ENCODE measurements around the gene RGR.

The RGR gene

GRCh38 chr10:84213076-84213475, 31.8 kb upstream of the RGR start:
- TF ChIP-seq TAF1 (IDR thresholded peaks at IDR 0.05; ENCODE audit: borderline replicate concordance, insufficient read depth, low read length), result no peak
- TF ChIP-seq, protein P1, sequence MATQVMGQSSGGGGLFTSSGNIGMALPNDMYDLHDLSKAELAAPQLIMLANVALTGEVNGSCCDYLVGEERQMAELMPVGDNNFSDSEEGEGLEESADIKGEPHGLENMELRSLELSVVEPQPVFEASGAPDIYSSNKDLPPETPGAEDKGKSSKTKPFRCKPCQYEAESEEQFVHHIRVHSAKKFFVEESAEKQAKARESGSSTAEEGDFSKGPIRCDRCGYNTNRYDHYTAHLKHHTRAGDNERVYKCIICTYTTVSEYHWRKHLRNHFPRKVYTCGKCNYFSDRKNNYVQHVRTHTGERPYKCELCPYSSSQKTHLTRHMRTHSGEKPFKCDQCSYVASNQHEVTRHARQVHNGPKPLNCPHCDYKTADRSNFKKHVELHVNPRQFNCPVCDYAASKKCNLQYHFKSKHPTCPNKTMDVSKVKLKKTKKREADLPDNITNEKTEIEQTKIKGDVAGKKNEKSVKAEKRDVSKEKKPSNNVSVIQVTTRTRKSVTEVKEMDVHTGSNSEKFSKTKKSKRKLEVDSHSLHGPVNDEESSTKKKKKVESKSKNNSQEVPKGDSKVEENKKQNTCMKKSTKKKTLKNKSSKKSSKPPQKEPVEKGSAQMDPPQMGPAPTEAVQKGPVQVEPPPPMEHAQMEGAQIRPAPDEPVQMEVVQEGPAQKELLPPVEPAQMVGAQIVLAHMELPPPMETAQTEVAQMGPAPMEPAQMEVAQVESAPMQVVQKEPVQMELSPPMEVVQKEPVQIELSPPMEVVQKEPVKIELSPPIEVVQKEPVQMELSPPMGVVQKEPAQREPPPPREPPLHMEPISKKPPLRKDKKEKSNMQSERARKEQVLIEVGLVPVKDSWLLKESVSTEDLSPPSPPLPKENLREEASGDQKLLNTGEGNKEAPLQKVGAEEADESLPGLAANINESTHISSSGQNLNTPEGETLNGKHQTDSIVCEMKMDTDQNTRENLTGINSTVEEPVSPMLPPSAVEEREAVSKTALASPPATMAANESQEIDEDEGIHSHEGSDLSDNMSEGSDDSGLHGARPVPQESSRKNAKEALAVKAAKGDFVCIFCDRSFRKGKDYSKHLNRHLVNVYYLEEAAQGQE (IDR thresholded peaks at IDR 0.05; ENCODE audit: insufficient read depth in 1 of 2, low read depth in 2 of 2, low read length in 2 of 2), result no peak
- no peak for TF ChIP-seq POLR2AphosphoS5 (IDR thresholded peaks at IDR 0.05; ENCODE audit: low read depth, low read length)
- TF ChIP-seq FOXP2 (optimal IDR thresholded peaks at IDR 0.05; ENCODE audit: borderline replicate concordance, extremely low read depth, extremely low read length, insufficient read depth), result no peak
- TF ChIP-seq SIN3A (IDR thresholded peaks at IDR 0.05; ENCODE audit: borderline replicate concordance, insufficient read depth, low read length), result no peak

DNA sequence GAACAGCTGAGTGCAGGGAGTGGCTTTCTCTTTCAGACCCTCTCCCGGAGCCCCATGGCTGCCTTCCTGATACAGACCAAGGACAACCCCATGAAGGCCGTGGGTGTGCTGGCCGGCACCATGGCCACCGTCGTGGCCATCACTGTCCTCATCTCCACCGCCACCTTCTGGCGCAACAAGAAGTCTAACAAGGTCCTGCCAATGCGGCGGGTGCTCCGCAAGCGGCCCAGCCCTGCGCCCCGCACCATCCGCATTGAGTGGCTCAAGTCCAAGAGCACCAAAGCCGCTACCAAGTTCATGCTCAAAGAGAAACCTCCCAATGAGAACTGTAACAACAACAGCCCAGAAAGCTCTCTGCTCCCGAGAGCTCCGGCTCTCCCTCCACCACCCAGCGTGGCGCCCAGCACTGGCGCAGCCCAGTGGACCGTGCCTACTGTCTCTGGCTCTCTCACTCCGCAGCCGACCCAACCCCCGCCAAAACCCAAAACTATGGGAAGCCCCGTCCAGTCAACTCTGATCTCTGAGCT, 30.7 kb upstream of the RGR start:
- TF ChIP-seq FOXP2 (optimal IDR thresholded peaks at IDR 0.05; ENCODE audit: borderline replicate concordance, extremely low read depth, extremely low read length, insufficient read depth) (no peak), SIN3A (IDR thresholded peaks at IDR 0.05; ENCODE audit: borderline replicate concordance, insufficient read depth, low read length) (no peak), TAF1 (IDR thresholded peaks at IDR 0.05; ENCODE audit: borderline replicate concordance, insufficient read depth, low read length) (no peak), POLR2AphosphoS5 (IDR thresholded peaks at IDR 0.05; ENCODE audit: low read depth, low read length) (no peak)
- TF ChIP-seq, protein P1 (IDR thresholded peaks at IDR 0.05; ENCODE audit: insufficient read depth in 1 of 2, low read depth in 2 of 2, low read length in 2 of 2), result no peak

GRCh38 chr10:84214612-84215235, 30.1 kb upstream of the RGR start:
- no peak for TF ChIP-seq TAF1 (IDR thresholded peaks at IDR 0.05; ENCODE audit: borderline replicate concordance, insufficient read depth, low read length)
- no peak for TF ChIP-seq SIN3A (IDR thresholded peaks at IDR 0.05; ENCODE audit: borderline replicate concordance, insufficient read depth, low read length)
- no peak for TF ChIP-seq FOXP2 (optimal IDR thresholded peaks at IDR 0.05; ENCODE audit: borderline replicate concordance, extremely low read depth, extremely low read length, insufficient read depth)
- TF ChIP-seq POLR2AphosphoS5 (IDR thresholded peaks at IDR 0.05; ENCODE audit: low read depth, low read length), result no peak
- TF ChIP-seq, protein P1 (IDR thresholded peaks at IDR 0.05; ENCODE audit: insufficient read depth in 1 of 2, low read depth in 2 of 2, low read length in 2 of 2), result no peak

- TF ChIP-seq POLR2AphosphoS5 (IDR thresholded peaks at IDR 0.05; ENCODE audit: low read depth, low read length), result no peak
- TF ChIP-seq FOXP2 (optimal IDR thresholded peaks at IDR 0.05; ENCODE audit: borderline replicate concordance, extremely low read depth, extremely low read length, insufficient read depth), result no peak
Measured at GRCh38 chr10:84216834-84217233, 28.0 kb upstream of the RGR start.

- TF ChIP-seq TAF1 (IDR thresholded peaks at IDR 0.05; ENCODE audit: borderline replicate concordance, insufficient read depth, low read length) (no peak), POLR2AphosphoS5 (IDR thresholded peaks at IDR 0.05; ENCODE audit: low read depth, low read length) (no peak), FOXP2 (optimal IDR thresholded peaks at IDR 0.05; ENCODE audit: borderline replicate concordance, extremely low read depth, extremely low read length, insufficient read depth) (no peak), SIN3A (IDR thresholded peaks at IDR 0.05; ENCODE audit: borderline replicate concordance, insufficient read depth, low read length) (no peak)
- TF ChIP-seq, protein P1 (IDR thresholded peaks at IDR 0.05; ENCODE audit: insufficient read depth in 1 of 2, low read depth in 2 of 2, low read length in 2 of 2), result no peak
Measured at GRCh38 chr10:84217746-84218145, 27.1 kb upstream of the RGR start.

Data from PFSK-1 (cell line).